A549 (cell line): Measurements from ENCODE around the gene FANCC. TPM values are rescaled to one million over a fixed set of nuclear protein-coding genes. Genes with fewer than 3 reads are reported as not detected.
"Not testable (repeated sequence)": the region's sequence is repeated elsewhere in the genome, so short reads cannot be mapped to it uniquely, and the experiment has no call there.

Experiments used
- ATAC-seq, 2 experiments: fragments of 200-7000 bp in 1 of 2; fragments of >200 bp in 1 of 2; cut with Nextera tagmentation in 1 of 2; cut with Tn5 transposase in 1 of 2; 3 replicates each; pipeline versions ENCODE4 v1.8.0 to v1.9.1; 2018 to 2020; ENCODE audit warnings: mild to moderate bottlenecking in 1 of 2, moderate library complexity in 1 of 2
- CTCF ChIA-PET: fragments of 300-600 bp; sonication (Branson Sonifier 250); formaldehyde crosslinking; extraction: SDS; loops from one replicate; lab custom pipeline; 2021; ENCODE audit warnings: antibody characterized with exemption, inconsistent platforms; lab: Yijun Ruan, JAX
- POLR2A ChIA-PET: fragments of 350-600 bp; formaldehyde crosslinking; extraction: SDS; loops from one replicate; lab custom pipeline; 2021; ENCODE audit warnings: antibody characterized with exemption, inconsistent platforms; lab: Yijun Ruan, JAX
- DNase-seq, 2 experiments: peaks; one replicate each; pipeline versions ENCODE4 v3.0.0 to v3.0.0-alpha.2; 2011 to 2016; ENCODE audit warnings: low read depth in 1 of 2, low spot score in 1 of 2
- FAIRE-seq: peaks from 2 replicates; lab custom pipeline; 2011; peaks lifted over from hg19 to GRCh38; lab: Jason Lieb, UNC
- H3K27ac ChIP-seq, 2 experiments: fragments of >200 bp; sonication (Bioruptor Twin); formaldehyde crosslinking; 3 replicates each; pipeline ENCODE4 v1.5.1; 2016 to 2017
- H3K4me1 ChIP-seq: fragments of >200 bp; sonication (Bioruptor Twin); formaldehyde crosslinking; 3 replicates; pipeline ENCODE4 v1.6.1; 2016
- H3K4me2 ChIP-seq: fragments of >200 bp; sonication (Bioruptor Twin); formaldehyde crosslinking; 3 replicates; pipeline ENCODE4 v1.6.1; 2016
- H3K4me3 ChIP-seq: fragments of >200 bp; sonication (Bioruptor Twin); formaldehyde crosslinking; 3 replicates; pipeline ENCODE4 v1.5.1; 2016
- H3K9me3 ChIP-seq: fragments of >200 bp; sonication (Bioruptor Twin); formaldehyde crosslinking; 3 replicates; pipeline ENCODE4 v1.6.1; 2016
- CBX2 ChIP-seq: fragments of 200-600 bp; sonication (generic); IDR thresholded peaks from 2 replicates; pipeline ENCODE4 v1.6.1; 2016; ENCODE audit warnings: low read depth, mild to moderate bottlenecking, borderline replicate concordance
- CBX8 ChIP-seq: fragments of 200-600 bp; sonication (generic); IDR thresholded peaks from 2 replicates; pipeline ENCODE4 v1.6.1; 2016
- CEBPB ChIP-seq, 2 experiments: fragments of >200 bp in 1 of 2; sonication (Bioruptor Twin) in 1 of 2; formaldehyde crosslinking in 1 of 2; IDR thresholded peaks; 2 replicates each; pipeline ENCODE4 v1.6.1; 2012 to 2016
- CHD2 ChIP-seq: fragments of 150-350 bp; IDR thresholded peaks from 2 replicates; pipeline ENCODE4 v1.6.1; 2014; ENCODE audit warnings: low read length; ENCODE audit not compliant: partially characterized antibody
- CHD4 ChIP-seq: fragments of 200-600 bp; sonication (generic); IDR thresholded peaks from 2 replicates; pipeline ENCODE4 v1.6.1; 2016; ENCODE audit warnings: antibody characterized with exemption, mild to moderate bottlenecking, borderline replicate concordance
- FOSB ChIP-seq: fragments of 250-450 bp; sonication (Bioruptor Pico); IDR thresholded peaks from 2 replicates; pipeline ENCODE4 v1.5.0; 2020; ENCODE audit warnings: mild to moderate bottlenecking, moderate library complexity
- FOSL2 ChIP-seq, 2 experiments: fragments of 450-650 bp in 1 of 2; fragments of >200 bp in 1 of 2; sonication (Bioruptor Twin) in 1 of 2; formaldehyde crosslinking; IDR thresholded peaks; 2 replicates each; pipeline versions ENCODE4 v1.5.0 to v1.6.1; 2016 to 2020; ENCODE audit warnings: mild to moderate bottlenecking in 1 of 2, moderate library complexity in 1 of 2
- HOXB5 ChIP-seq: fragments of 250-450 bp; sonication (Bioruptor Pico); IDR thresholded peaks from 2 replicates; pipeline ENCODE4 v1.5.0; 2020; ENCODE audit warnings: mild to moderate bottlenecking, moderate library complexity
- JUN ChIP-seq, 2 experiments: fragments of >200 bp; sonication (Bioruptor Twin); formaldehyde crosslinking; IDR thresholded peaks; 2 replicates in 1 of 2; 3 replicates in 1 of 2; pipeline ENCODE4 v1.6.1; 2016 to 2017
- JUNB ChIP-seq: fragments of >200 bp; sonication (Bioruptor Twin); formaldehyde crosslinking; IDR thresholded peaks from 2 replicates; pipeline ENCODE4 v1.6.1; 2016
- KDM1A ChIP-seq: fragments of 200-600 bp; sonication (generic); IDR thresholded peaks from 2 replicates; pipeline ENCODE4 v1.6.1; 2016; ENCODE audit warnings: low read depth, mild to moderate bottlenecking
- MAFK ChIP-seq: fragments of 450-650 bp; IDR thresholded peaks from 2 replicates; pipeline ENCODE4 v1.6.1; 2014; ENCODE audit not compliant: partially characterized antibody
- MAX ChIP-seq: IDR thresholded peaks from 2 replicates; pipeline ENCODE4 v1.6.1; 2012
- NPAS2 ChIP-seq: fragments of 250-450 bp; sonication (Bioruptor Pico); IDR thresholded peaks from 2 replicates; pipeline ENCODE4 v1.8.0; 2022; ENCODE audit warnings: mild to moderate bottlenecking, moderate library complexity, borderline replicate concordance
- POLR2AphosphoS2 ChIP-seq: conservative IDR thresholded peaks from 2 replicates; pipeline ENCODE4 v1.6.1; 2012; ENCODE audit warnings: low read length, improper control_type of control experiment, inconsistent platforms
- RAD21 ChIP-seq, 2 experiments: fragments of >200 bp in 1 of 2; sonication (Bioruptor Twin) in 1 of 2; formaldehyde crosslinking in 1 of 2; IDR thresholded peaks in 1 of 2; conservative IDR thresholded peaks in 1 of 2; 2 replicates in 1 of 2; 3 replicates in 1 of 2; pipeline ENCODE4 v1.6.1; 2012 to 2018; ENCODE audit warnings: inconsistent platforms in 1 of 2
- RARB ChIP-seq: fragments of 250-450 bp; sonication (Bioruptor Pico); IDR thresholded peaks from 2 replicates; pipeline ENCODE4 v1.8.0; 2021; ENCODE audit warnings: mild to moderate bottlenecking, moderate library complexity
- RFX5 ChIP-seq: fragments of 450-650 bp; IDR thresholded peaks from 2 replicates; pipeline ENCODE4 v1.7.1; 2014; ENCODE audit warnings: antibody characterized with exemption, mild to moderate bottlenecking, moderate library complexity
- SMC3 ChIP-seq: fragments of >200 bp; sonication (Bioruptor Twin); formaldehyde crosslinking; IDR thresholded peaks from 3 replicates; pipeline ENCODE4 v1.6.1; 2018; ENCODE audit warnings: inconsistent platforms
- SREBF2 ChIP-seq: fragments of 450-650 bp; IDR thresholded peaks from 2 replicates; pipeline ENCODE4 v1.6.1; 2014; ENCODE audit warnings: mild to moderate bottlenecking, moderate library complexity
- TFCP2L1 ChIP-seq: fragments of 250-450 bp; sonication (Bioruptor Pico); IDR thresholded peaks from 2 replicates; pipeline ENCODE4 v1.5.0; 2021; ENCODE audit warnings: mild to moderate bottlenecking
- TP53 ChIP-seq: fragments of 250-450 bp; sonication (Bioruptor Pico); IDR thresholded peaks from 2 replicates; pipeline ENCODE4 v1.5.0; 2021; ENCODE audit warnings: mild to moderate bottlenecking, moderate library complexity
- USF2 ChIP-seq: fragments of 450-650 bp; IDR thresholded peaks from 2 replicates; pipeline ENCODE4 v1.6.1; 2014; ENCODE audit warnings: antibody characterized with exemption
- ZFP36 ChIP-seq: fragments of 450-650 bp; IDR thresholded peaks from 2 replicates; pipeline ENCODE4 v1.6.1; 2014; ENCODE audit warnings: borderline replicate concordance; ENCODE audit not compliant: partially characterized antibody
- WGBS: methylation state at CpG from one replicate; pipeline ENCODE4 v1.1.6; 2017; ENCODE audit errors: missing lambda C conversion rate; 5-methylcytosine and 5-hydroxymethylcytosine counted together
- polyA plus RNA-seq, 4 experiments: library from polyadenylated mRNA; depleted of rRNA in 3 of 4; stranded (reverse); fragments of >200 nt; fragmentation: RNase III in 1 of 4; extraction: RNeasy Plus Mini Kit Qiagen cat#74134 plus additional on column Dnase treatment in 1 of 4; gene quantifications; 2 replicates in 3 of 4; 3 replicates in 1 of 4; pipeline ENCODE4 v1.2.3, GENCODE V29; 2011 to 2017

The FANCC gene
- polyA plus RNA-seq, 2 of the 4 experiments (the other 2 are of a cell fraction), result 13.5 to 24.9 TPM

- no peaks in the 10 kb centered on the region for H3K9me3 ChIP-seq
- CTCF ChIA-PET, result interaction anchor here (1.4 kb wide), 1 partner anchor 40 kb away, joined by 3 read pairs; no protein-coding TSS in a partner anchor
- H3K27ac ChIP-seq, result peak overlapping the region in 1 of 2 experiments; percentile 14; a peak in 2 of 6 replicates
- no peak for TF ChIP-seq USF2
- TF ChIP-seq MAX, result peak; percentile 55
- no peak for TF ChIP-seq KDM1A
- no peak for TF ChIP-seq SREBF2
- TF ChIP-seq FOSB (CRISPR knock-in tag), result no peak
- no peak for TF ChIP-seq CEBPB (IDR thresholded peaks at IDR 0.05)
- FAIRE-seq, result peak; percentile 63
- 35% methylated on average over 5 of the region's 5 CpGs for WGBS
- peaks cover 25% of the 10 kb centered on the region for H3K4me1 ChIP-seq
- POLR2A ChIA-PET, result no interaction called here
- peak in 1 of 2 experiments; percentile 52; a peak in 1 of 6 replicates for ATAC-seq
- DNase-seq, result peak in 1 of 2 experiments; percentile 27
- H3K4me2 ChIP-seq, result peak overlapping the region; percentile 42
- no peak overlapping the region for H3K4me3 ChIP-seq
These were observed 92.3 kb downstream of the FANCC start for GRCh38 chr9:95225076-95225725.

- TF ChIP-seq JUNB (no peak), RAD21 (conservative IDR thresholded peaks at IDR 0.05 in 1 of 2, IDR thresholded peaks at IDR 0.05 in 1 of 2) (no peak), CEBPB (IDR thresholded peaks at IDR 0.05) (peak in 1 of 2 experiments; percentile 10; a peak in 1 of 4 replicates), RFX5 (no peak)
- ChIA-PET POLR2A (no interaction called here), CTCF (interaction anchor here (0.6 to 1.4 kb wide), 3 partner anchors 41 to 548 kb away, joined by 3 to 5 read pairs (median 3); no protein-coding TSS in a partner anchor)
- Histone ChIP-seq H3K4me1 (peaks cover 25% of the 10 kb centered on the region), H3K4me2 (peak overlapping the region; percentile 42), H3K4me3 (no peak overlapping the region), H3K9me3 (no peaks in the 10 kb centered on the region), H3K27ac (no peak overlapping the region; a peak in 2 of 6 replicates)
- FAIRE-seq (no peak), DNase-seq (no peak), ATAC-seq (no peak)
- WGBS, result 88% methylated on average over 3 of the region's 3 CpGs
These were observed 93.0 kb downstream of the FANCC start for GRCh38 chr9:95224376-95225019.

- POLR2A ChIA-PET, H3K4me3 ChIP-seq, FAIRE-seq, ATAC-seq, CTCF ChIA-PET, H3K9me3 ChIP-seq, DNase-seq, H3K27ac ChIP-seq, H3K4me2 ChIP-seq: not testable (repeated sequence)
- WGBS, result 62% methylated on average over 3 of the region's 4 CpGs
- peaks cover 13% of the 10 kb centered on the region for H3K4me1 ChIP-seq
These were observed 97.2 kb downstream of the FANCC start for GRCh38 chr9:95220352-95220751.

- no peak for TF ChIP-seq RARB (CRISPR knock-in tag)
- no peak for TF ChIP-seq NPAS2 (CRISPR knock-in tag)
- TF ChIP-seq CBX8, result no peak
- no peak for TF ChIP-seq MAFK
- TF ChIP-seq SMC3, result no peak
- TF ChIP-seq RFX5, result no peak
- no peak for TF ChIP-seq JUNB
- CTCF ChIA-PET, result no interaction called here
- FAIRE-seq, result no peak
- Histone ChIP-seq H3K4me2 (no peak overlapping the region), H3K27ac (no peak overlapping the region), H3K4me3 (no peak overlapping the region), H3K4me1 (no peaks in the 10 kb centered on the region), H3K9me3 (no peaks in the 10 kb centered on the region)
- ATAC-seq, result no peak
- WGBS, result 72% methylated on average over 4 of the region's 4 CpGs
- no peak for DNase-seq
- POLR2A ChIA-PET, result no interaction called here
These were observed 98.7 kb downstream of the FANCC start for GRCh38 chr9:95218773-95219172.

- no peak for ATAC-seq
- FAIRE-seq, result no peak
- no peak overlapping the region for H3K4me2 ChIP-seq
- CTCF ChIA-PET, result no interaction called here
- POLR2A ChIA-PET, result no interaction called here
- DNase-seq, result no peak
- H3K27ac ChIP-seq, result no peak overlapping the region
- H3K4me3 ChIP-seq, result no peak overlapping the region
- 82% methylated on average over 4 of the region's 5 CpGs for WGBS
- no peaks in the 10 kb centered on the region for H3K4me1 ChIP-seq
- H3K9me3 ChIP-seq, result no peaks in the 10 kb centered on the region
- TF ChIP-seq JUN (IDR thresholded peaks at IDR 0.05) (no peak), CHD4 (no peak), TFCP2L1 (no peak), RARB (CRISPR knock-in tag) (no peak), FOSB (CRISPR knock-in tag) (no peak), RAD21 (conservative IDR thresholded peaks at IDR 0.05 in 1 of 2, IDR thresholded peaks at IDR 0.05 in 1 of 2) (no peak), TP53 (CRISPR knock-in tag) (no peak), FOSL2 (IDR thresholded peaks at IDR 0.05) (no peak), FOSL2 (CRISPR knock-in tag; IDR thresholded peaks at IDR 0.05) (no peak), HOXB5 (no peak), CBX2 (no peak), POLR2AphosphoS2 (no peak), CHD2 (no peak), ZFP36 (no peak), KDM1A (no peak), JUNB (no peak)
These were observed 99.6 kb downstream of the FANCC start for GRCh38 chr9:95217936-95218335.
